GM23338 (cell line): ENCODE data around the gene UTP18. TPM values are rescaled to one million over a fixed set of nuclear protein-coding genes. Genes with fewer than 3 reads are reported as not detected.

Experiments
- ATAC-seq: fragments of 200-7000 bp; cut with Tn5 transposase; 3 replicates; pipeline ENCODE4 v1.9.1; 2020
- DNase-seq: peaks from one replicate; pipeline ENCODE4 v3.0.0-alpha.2; 2015; ENCODE audit warnings: low spot score
- H2AFZ ChIP-seq: fragments of 200-600 bp; sonication (generic); 2 replicates; pipeline ENCODE4 v1.8.0; 2016; ENCODE audit warnings: antibody characterized with exemption, mild to moderate bottlenecking, moderate library complexity
- H3F3A ChIP-seq: fragments of 200-600 bp; sonication (generic); replicated peaks from 2 replicates; pipeline ENCODE4 v1.8.0; 2017; ENCODE audit warnings: antibody characterized with exemption, mixed run types, low read depth
- H3K27ac ChIP-seq: fragments of 200-600 bp; sonication (generic); 2 replicates; pipeline ENCODE4 v1.6.1; 2016; ENCODE audit warnings: low read depth
- H3K27me3 ChIP-seq: fragments of 200-600 bp; sonication (generic); 2 replicates; pipeline ENCODE4 v1.8.0; 2016; ENCODE audit warnings: mild to moderate bottlenecking, mixed run types, moderate library complexity; ENCODE audit not compliant: insufficient read depth
- H3K36me3 ChIP-seq: fragments of 200-600 bp; sonication (generic); 2 replicates; pipeline ENCODE4 v1.8.0; 2016; ENCODE audit warnings: mild to moderate bottlenecking; ENCODE audit not compliant: insufficient read depth
- H3K4me1 ChIP-seq: fragments of 200-600 bp; sonication (generic); 2 replicates; pipeline ENCODE4 v1.8.0; 2016; ENCODE audit warnings: mild to moderate bottlenecking, moderate library complexity; ENCODE audit not compliant: insufficient read depth
- H3K4me2 ChIP-seq: fragments of 200-600 bp; sonication (generic); 2 replicates; pipeline ENCODE4 v1.7.1; 2017; ENCODE audit warnings: mixed run types
- H3K4me3 ChIP-seq: fragments of 200-600 bp; sonication (generic); 2 replicates; pipeline ENCODE4 v1.6.1; 2016; ENCODE audit warnings: mixed run types
- H3K79me2 ChIP-seq: fragments of 200-600 bp; sonication (generic); replicated peaks from 2 replicates; pipeline ENCODE4 v1.8.0; 2017; ENCODE audit warnings: mild to moderate bottlenecking; ENCODE audit not compliant: insufficient read depth
- H3K9me2 ChIP-seq: fragments of 200-600 bp; sonication (generic); 2 replicates; pipeline ENCODE4 v1.8.0; 2017; ENCODE audit not compliant: insufficient read depth
- H4K20me1 ChIP-seq: fragments of 200-600 bp; sonication (generic); replicated peaks from 2 replicates; pipeline ENCODE4 v1.8.0; 2017; ENCODE audit warnings: mild to moderate bottlenecking; ENCODE audit not compliant: insufficient read depth
- H3K27ac Mint-ChIP-seq: 2 replicates; pipeline ENCODE4 v1.8.0; 2020; ENCODE audit warnings: inconsistent platforms, mild to moderate bottlenecking, moderate library complexity, mixed read lengths
- H3K27me3 Mint-ChIP-seq: 3 replicates; pipeline ENCODE4 v1.8.0; 2022; ENCODE audit warnings: low read depth, mild to moderate bottlenecking, moderate library complexity, mixed read lengths, inconsistent platforms; ENCODE audit not compliant: insufficient read depth, poor library complexity
- H3K36me3 Mint-ChIP-seq: 3 replicates; pipeline ENCODE4 v1.8.0; 2021; ENCODE audit warnings: low read depth, mild to moderate bottlenecking, inconsistent platforms, moderate library complexity, mixed read lengths
- H3K4me1 Mint-ChIP-seq: 3 replicates; pipeline ENCODE4 v1.8.0; 2020; ENCODE audit warnings: mild to moderate bottlenecking, inconsistent platforms, mixed read lengths
- H3K4me3 Mint-ChIP-seq: 3 replicates; pipeline ENCODE4 v1.8.0; 2021; ENCODE audit warnings: moderate library complexity, mild to moderate bottlenecking, inconsistent platforms, mixed read lengths
- H3K9me3 Mint-ChIP-seq: 3 replicates; pipeline ENCODE4 v1.8.0; 2020; ENCODE audit warnings: moderate library complexity, mild to moderate bottlenecking, inconsistent platforms, mixed read lengths
- CREB1 ChIP-seq: fragments of 250-450 bp; sonication (Bioruptor Pico); IDR thresholded peaks from 2 replicates; pipeline ENCODE4 v1.5.0; 2020; ENCODE audit warnings: low read depth, mild to moderate bottlenecking, moderate library complexity
- JUNB ChIP-seq: IDR thresholded peaks from one replicate; pipeline ENCODE4 v1.6.1; 2016; ENCODE audit warnings: antibody characterized with exemption; ENCODE audit not compliant: unreplicated experiment
- STAT1 ChIP-seq: IDR thresholded peaks from one replicate; pipeline ENCODE4 v1.6.1; 2016; ENCODE audit warnings: antibody characterized with exemption; ENCODE audit not compliant: unreplicated experiment
- polyA plus RNA-seq: library from polyadenylated mRNA; unstranded; fragments of >200 nt; fragmentation: Nextera tagmentation; extraction: Ambion mirVana; gene quantifications from 2 replicates; pipeline ENCODE4 v1.2.1, GENCODE V29; 2016
- total RNA-seq: library from RNA; depleted of rRNA; stranded (reverse); fragments of >200 nt; shearing (Covaris generic); gene quantifications from 2 replicates; pipeline ENCODE4 v1.2.3, GENCODE V29; 2014
- TF ChIP-seq, protein P1 (sequence below), 2 experiments: fragments of 200-600 bp in 1 of 2; sonication (generic) in 1 of 2; conservative IDR thresholded peaks; 2 replicates each; pipeline versions ENCODE4 v1.5.1 to v1.6.1; 2016 to 2017; ENCODE audit warnings: antibody characterized with exemption in 2 of 2, low read depth in 2 of 2, mild to moderate bottlenecking in 2 of 2, moderate library complexity in 1 of 2
- TF ChIP-seq, protein P2 (sequence below): fragments of 250-450 bp; sonication (Bioruptor Pico); IDR thresholded peaks from 2 replicates; pipeline ENCODE4 v1.5.0; 2020; ENCODE audit warnings: mild to moderate bottlenecking, moderate library complexity

Gene UTP18
- total and polyA plus RNA-seq, 2 experiments from 2014 or later = 79.4 to 87.9 TPM

DNA sequence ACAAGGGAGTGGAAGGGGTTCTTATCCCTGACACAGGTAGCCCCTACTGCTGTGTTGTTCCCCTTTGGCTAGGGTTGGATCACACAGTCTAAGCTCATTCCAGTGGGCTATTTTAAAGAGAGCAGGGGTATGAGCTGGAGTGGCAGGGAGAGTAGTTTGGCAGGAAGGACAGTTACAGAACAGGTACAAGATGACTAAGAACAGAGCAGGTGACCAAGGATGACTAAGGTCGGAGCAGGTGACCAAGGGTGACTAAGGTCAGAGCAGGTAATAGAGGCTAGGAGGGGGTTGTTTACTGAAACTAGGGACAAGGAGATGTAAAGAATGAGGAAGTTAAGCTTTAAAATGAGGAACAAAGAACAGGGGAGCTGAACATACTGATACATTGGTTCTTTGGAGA lies 58.8 kb downstream of the UTP18 start:
- ATAC-seq (no peak), DNase-seq (no peak)
- Histone ChIP-seq H3K36me3 (peaks cover 10% of the 10 kb centered on the region), H3K4me3 (no peak overlapping the region), H4K20me1 (no peaks in the 10 kb centered on the region), H3F3A (no peaks in the 10 kb centered on the region), H3K27me3 (no peaks in the 10 kb centered on the region), H3K9me2 (no peaks in the 10 kb centered on the region), H3K79me2 (no peaks in the 10 kb centered on the region), H3K27ac (no peak overlapping the region), H3K4me1 (no peaks in the 10 kb centered on the region), H3K4me2 (no peak overlapping the region), H2AFZ (no peak overlapping the region)
- no peaks in the 10 kb centered on the region for H3K4me1 Mint-ChIP-seq
- H3K9me3 Mint-ChIP-seq = peaks cover 35% of the 10 kb centered on the region
- no peak overlapping the region for H3K4me3 Mint-ChIP-seq
- peaks cover 27% of the 10 kb centered on the region for H3K36me3 Mint-ChIP-seq
- TF ChIP-seq CREB1 (CRISPR knock-in tag) (no peak), JUNB (no peak)
- no peak overlapping the region for H3K27ac Mint-ChIP-seq
- H3K27me3 Mint-ChIP-seq = peaks cover 2% of the 10 kb centered on the region

DNA sequence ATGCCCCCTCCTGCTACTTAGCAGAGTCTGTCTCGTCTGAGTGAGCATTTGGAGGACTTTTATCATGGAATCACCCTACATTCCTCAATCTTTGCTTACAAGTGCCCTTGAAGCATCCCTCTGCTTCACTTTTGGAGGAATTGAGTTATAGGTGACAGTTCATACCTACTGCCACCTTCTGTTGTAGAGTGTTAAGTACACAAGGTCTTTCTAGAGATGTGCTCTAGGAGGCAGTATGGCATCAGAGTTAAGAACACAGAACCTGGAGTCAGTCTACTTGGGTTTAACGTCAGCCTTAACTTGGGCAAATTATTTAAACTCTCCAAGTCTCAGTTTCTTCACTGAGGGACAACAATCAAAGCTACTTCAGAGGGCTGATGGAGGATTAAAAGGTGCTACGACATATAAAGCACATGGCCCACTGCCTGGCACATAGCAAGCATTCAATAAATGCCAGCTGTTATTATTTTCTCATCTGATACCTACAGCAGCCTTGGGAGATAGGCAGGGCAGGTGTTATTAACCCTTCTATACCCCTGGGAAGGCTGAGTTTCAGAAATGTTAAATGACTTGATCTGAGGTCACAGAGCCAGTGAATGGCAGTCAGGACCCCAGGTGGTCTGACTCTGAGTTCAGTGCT lies 62.2 kb downstream of the UTP18 start:
- Histone ChIP-seq H3K9me2 (no peaks in the 10 kb centered on the region), H3K27ac (no peak overlapping the region), H3F3A (no peaks in the 10 kb centered on the region), H3K27me3 (no peaks in the 10 kb centered on the region), H3K4me2 (no peak overlapping the region), H3K4me1 (no peaks in the 10 kb centered on the region), H2AFZ (no peak overlapping the region), H4K20me1 (no peaks in the 10 kb centered on the region), H3K79me2 (no peaks in the 10 kb centered on the region), H3K4me3 (no peak overlapping the region), H3K36me3 (no peaks in the 10 kb centered on the region; the same call in 1 of the 2 replicates)
- Mint-ChIP-seq H3K36me3 (peaks cover 19% of the 10 kb centered on the region), H3K27ac (no peak overlapping the region), H3K9me3 (peaks cover 22% of the 10 kb centered on the region), H3K27me3 (peaks cover 5% of the 10 kb centered on the region), H3K4me3 (no peak overlapping the region), H3K4me1 (no peaks in the 10 kb centered on the region)
- ATAC-seq (peak; percentile 98), DNase-seq (peak; percentile 88)
- no peak for TF ChIP-seq STAT1
- TF ChIP-seq, protein P1, sequence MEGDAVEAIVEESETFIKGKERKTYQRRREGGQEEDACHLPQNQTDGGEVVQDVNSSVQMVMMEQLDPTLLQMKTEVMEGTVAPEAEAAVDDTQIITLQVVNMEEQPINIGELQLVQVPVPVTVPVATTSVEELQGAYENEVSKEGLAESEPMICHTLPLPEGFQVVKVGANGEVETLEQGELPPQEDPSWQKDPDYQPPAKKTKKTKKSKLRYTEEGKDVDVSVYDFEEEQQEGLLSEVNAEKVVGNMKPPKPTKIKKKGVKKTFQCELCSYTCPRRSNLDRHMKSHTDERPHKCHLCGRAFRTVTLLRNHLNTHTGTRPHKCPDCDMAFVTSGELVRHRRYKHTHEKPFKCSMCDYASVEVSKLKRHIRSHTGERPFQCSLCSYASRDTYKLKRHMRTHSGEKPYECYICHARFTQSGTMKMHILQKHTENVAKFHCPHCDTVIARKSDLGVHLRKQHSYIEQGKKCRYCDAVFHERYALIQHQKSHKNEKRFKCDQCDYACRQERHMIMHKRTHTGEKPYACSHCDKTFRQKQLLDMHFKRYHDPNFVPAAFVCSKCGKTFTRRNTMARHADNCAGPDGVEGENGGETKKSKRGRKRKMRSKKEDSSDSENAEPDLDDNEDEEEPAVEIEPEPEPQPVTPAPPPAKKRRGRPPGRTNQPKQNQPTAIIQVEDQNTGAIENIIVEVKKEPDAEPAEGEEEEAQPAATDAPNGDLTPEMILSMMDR (conservative IDR thresholded peaks at IDR 0.05; ENCODE audit: low read depth in 2 of 2) = peak; percentile 94 to 100

DNA sequence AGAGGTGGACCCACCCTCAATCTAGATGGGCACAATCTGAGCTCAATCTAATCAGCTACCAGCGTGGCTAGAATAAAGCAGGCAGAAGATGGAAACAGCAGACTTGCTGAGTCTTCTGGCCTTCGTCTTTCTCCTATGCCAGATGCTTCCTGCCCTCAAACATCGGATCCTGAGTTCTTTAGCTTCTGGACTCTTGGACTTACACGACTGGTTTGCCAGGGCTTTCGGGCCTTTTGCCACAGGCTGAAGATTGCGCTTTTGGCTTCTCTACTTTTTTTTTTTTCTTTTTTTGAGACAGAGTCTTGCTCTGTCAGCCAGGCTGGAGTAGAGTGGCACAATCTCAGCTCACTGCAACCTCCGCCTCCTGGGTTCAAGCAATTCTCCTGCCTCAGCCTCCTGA lies 65.1 kb downstream of the UTP18 start:
- H3F3A ChIP-seq = no peaks in the 10 kb centered on the region
- DNase-seq = no peak
- no peaks in the 10 kb centered on the region for H3K4me1 ChIP-seq
- H3K4me3 ChIP-seq = no peak overlapping the region
- H3K9me3 Mint-ChIP-seq = peaks cover 5% of the 10 kb centered on the region; the same call in 2 of the 3 replicates
- H2AFZ ChIP-seq = no peak overlapping the region
- no peaks in the 10 kb centered on the region for H3K79me2 ChIP-seq
- no peaks in the 10 kb centered on the region for H3K4me1 Mint-ChIP-seq
- peaks cover 2% of the 10 kb centered on the region for H3K27me3 Mint-ChIP-seq
- no peaks in the 10 kb centered on the region for H4K20me1 ChIP-seq
- H3K27ac Mint-ChIP-seq = no peak overlapping the region
- H3K27me3 ChIP-seq = no peaks in the 10 kb centered on the region
- no peaks in the 10 kb centered on the region for H3K9me2 ChIP-seq
- no peak overlapping the region for H3K27ac ChIP-seq
- no peaks in the 10 kb centered on the region for H3K36me3 Mint-ChIP-seq
- no peak overlapping the region for H3K4me2 ChIP-seq
- H3K4me3 Mint-ChIP-seq = no peak overlapping the region
- no peaks in the 10 kb centered on the region for H3K36me3 ChIP-seq
- ATAC-seq = no peak
- TF ChIP-seq STAT1 (no peak), JUNB (no peak)
- TF ChIP-seq, protein P2, sequence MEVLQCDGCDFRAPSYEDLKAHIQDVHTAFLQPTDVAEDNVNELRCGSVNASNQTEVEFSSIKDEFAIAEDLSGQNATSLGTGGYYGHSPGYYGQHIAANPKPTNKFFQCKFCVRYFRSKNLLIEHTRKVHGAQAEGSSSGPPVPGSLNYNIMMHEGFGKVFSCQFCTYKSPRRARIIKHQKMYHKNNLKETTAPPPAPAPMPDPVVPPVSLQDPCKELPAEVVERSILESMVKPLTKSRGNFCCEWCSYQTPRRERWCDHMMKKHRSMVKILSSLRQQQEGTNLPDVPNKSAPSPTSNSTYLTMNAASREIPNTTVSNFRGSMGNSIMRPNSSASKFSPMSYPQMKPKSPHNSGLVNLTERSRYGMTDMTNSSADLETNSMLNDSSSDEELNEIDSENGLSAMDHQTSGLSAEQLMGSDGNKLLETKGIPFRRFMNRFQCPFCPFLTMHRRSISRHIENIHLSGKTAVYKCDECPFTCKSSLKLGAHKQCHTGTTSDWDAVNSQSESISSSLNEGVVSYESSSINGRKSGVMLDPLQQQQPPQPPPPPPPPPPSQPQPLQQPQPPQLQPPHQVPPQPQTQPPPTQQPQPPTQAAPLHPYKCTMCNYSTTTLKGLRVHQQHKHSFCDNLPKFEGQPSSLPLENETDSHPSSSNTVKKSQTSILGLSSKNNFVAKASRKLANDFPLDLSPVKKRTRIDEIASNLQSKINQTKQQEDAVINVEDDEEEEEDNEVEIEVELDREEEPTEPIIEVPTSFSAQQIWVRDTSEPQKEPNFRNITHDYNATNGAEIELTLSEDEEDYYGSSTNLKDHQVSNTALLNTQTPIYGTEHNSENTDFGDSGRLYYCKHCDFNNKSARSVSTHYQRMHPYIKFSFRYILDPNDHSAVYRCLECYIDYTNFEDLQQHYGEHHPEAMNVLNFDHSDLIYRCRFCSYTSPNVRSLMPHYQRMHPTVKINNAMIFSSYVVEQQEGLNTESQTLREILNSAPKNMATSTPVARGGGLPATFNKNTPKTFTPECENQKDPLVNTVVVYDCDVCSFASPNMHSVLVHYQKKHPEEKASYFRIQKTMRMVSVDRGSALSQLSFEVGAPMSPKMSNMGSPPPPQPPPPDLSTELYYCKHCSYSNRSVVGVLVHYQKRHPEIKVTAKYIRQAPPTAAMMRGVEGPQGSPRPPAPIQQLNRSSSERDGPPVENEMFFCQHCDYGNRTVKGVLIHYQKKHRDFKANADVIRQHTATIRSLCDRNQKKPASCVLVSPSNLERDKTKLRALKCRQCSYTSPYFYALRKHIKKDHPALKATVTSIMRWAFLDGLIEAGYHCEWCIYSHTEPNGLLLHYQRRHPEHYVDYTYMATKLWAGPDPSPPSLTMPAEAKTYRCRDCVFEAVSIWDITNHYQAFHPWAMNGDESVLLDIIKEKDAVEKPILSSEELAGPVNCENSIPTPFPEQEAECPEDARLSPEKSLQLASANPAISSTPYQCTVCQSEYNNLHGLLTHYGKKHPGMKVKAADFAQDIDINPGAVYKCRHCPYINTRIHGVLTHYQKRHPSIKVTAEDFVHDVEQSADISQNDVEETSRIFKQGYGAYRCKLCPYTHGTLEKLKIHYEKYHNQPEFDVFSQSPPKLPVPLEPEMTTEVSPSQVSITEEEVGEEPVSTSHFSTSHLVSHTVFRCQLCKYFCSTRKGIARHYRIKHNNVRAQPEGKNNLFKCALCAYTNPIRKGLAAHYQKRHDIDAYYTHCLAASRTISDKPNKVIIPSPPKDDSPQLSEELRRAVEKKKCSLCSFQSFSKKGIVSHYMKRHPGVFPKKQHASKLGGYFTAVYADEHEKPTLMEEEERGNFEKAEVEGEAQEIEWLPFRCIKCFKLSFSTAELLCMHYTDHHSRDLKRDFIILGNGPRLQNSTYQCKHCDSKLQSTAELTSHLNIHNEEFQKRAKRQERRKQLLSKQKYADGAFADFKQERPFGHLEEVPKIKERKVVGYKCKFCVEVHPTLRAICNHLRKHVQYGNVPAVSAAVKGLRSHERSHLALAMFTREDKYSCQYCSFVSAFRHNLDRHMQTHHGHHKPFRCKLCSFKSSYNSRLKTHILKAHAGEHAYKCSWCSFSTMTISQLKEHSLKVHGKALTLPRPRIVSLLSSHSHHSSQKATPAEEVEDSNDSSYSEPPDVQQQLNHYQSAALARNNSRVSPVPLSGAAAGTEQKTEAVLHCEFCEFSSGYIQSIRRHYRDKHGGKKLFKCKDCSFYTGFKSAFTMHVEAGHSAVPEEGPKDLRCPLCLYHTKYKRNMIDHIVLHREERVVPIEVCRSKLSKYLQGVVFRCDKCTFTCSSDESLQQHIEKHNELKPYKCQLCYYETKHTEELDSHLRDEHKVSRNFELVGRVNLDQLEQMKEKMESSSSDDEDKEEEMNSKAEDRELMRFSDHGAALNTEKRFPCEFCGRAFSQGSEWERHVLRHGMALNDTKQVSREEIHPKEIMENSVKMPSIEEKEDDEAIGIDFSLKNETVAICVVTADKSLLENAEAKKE = no peak
- TF ChIP-seq, protein P1 (conservative IDR thresholded peaks at IDR 0.05; ENCODE audit: low read depth in 2 of 2) = no peak
